Transverse colon (tissue), 4 donors: ENCODE measurements around the gene ITGB3BP. TPM values are rescaled to one million over a fixed set of nuclear protein-coding genes. Genes with fewer than 3 reads are reported as not detected.

ENCODE experiments used
- DNase-seq: peaks from one replicate; pipeline ENCODE4 v3.0.0-alpha.2; 2019
- H3K27ac ChIP-seq, 4 donors: fragments of 200-600 bp; sonication (generic); 2 replicates each; pipeline ENCODE4 v1.5.1; 2016 to 2018; ENCODE audit warnings: inconsistent platforms in 4 of 4
- H3K27me3 ChIP-seq: fragments of 200-600 bp; sonication (generic); 2 replicates; pipeline ENCODE4 v1.5.1; 2017; ENCODE audit warnings: inconsistent platforms
- H3K36me3 ChIP-seq, 4 donors: fragments of 200-600 bp; sonication (generic); 2 replicates each; pipeline ENCODE4 v1.5.1; 2017 to 2019; ENCODE audit warnings: inconsistent platforms in 4 of 4
- H3K4me1 ChIP-seq, 4 donors: fragments of 200-600 bp; sonication (generic); 2 replicates each; pipeline ENCODE4 v1.5.1; 2017 to 2020; ENCODE audit warnings: inconsistent platforms in 4 of 4
- H3K4me3 ChIP-seq, 4 donors: fragments of 200-600 bp; sonication (generic); 1 replicate in 1 of 4; 2 replicates in 3 of 4; pipeline versions ENCODE4 v1.5.1 to v1.6.1; 2017 to 2019; ENCODE audit warnings: inconsistent platforms in 4 of 4
- H3K9me3 ChIP-seq, 2 donors: fragments of 200-600 bp; sonication (generic); 2 replicates each; pipeline ENCODE4 v1.5.1; 2017 to 2019; ENCODE audit warnings: inconsistent platforms in 2 of 2
- EP300 ChIP-seq: sonication (generic); formaldehyde crosslinking; IDR thresholded peaks from one replicate; pipeline ENCODE4 v1.6.1; 2017; ENCODE audit warnings: antibody characterized with exemption, low read depth
- POLR2A ChIP-seq: fragments of 450-650 bp; IDR thresholded peaks from one replicate; pipeline ENCODE4 v1.6.1; 2016; ENCODE audit warnings: antibody characterized with exemption, mild to moderate bottlenecking, moderate library complexity
- POLR2AphosphoS5 ChIP-seq, 3 donors: sonication (generic); formaldehyde crosslinking; IDR thresholded peaks; one replicate each; pipeline ENCODE4 v1.6.1; 2016; ENCODE audit warnings: antibody characterized with exemption in 3 of 3
- WGBS, 2 donors: methylation state at CpG; one replicate each; pipeline ENCODE4 v1.1.5; 2018; ENCODE audit warnings: low coverage in 1 of 2; 5-methylcytosine and 5-hydroxymethylcytosine counted together
- in situ Hi-C, 4 donors: fragments of 200-750 bp; cut with MboI; loops; one replicate each; pipeline versions ENCODE4 v1.15.0 to v1.15.1; 2017; ENCODE audit warnings: low sequenced_read_pairs in 3 of 4, low pct_ligation_motif_present in 1 of 4, low pct_unique_long_range_greater_than_20kb in 1 of 4
- intact Hi-C: fragments of 100-400 bp; cut with DNase I; formaldehyde crosslinking; loops from one replicate; pipeline ENCODE4 v1.15.1; 2023; ENCODE audit warnings: low total_unique reads
- small RNA-seq, 4 donors: library from RNA; depleted of rRNA; stranded (forward); fragments of <200 nt; gene quantifications; one replicate each; pipeline ENCODE3, GENCODE V24; 2016
- total RNA-seq, 4 donors: library from RNA; depleted of rRNA; stranded (reverse); fragments of >200 nt; gene quantifications; one replicate each; pipeline ENCODE4 v1.1.0, GENCODE V29; 2016
- TF ChIP-seq, protein P1 (sequence below), 5 experiments: fragments of 200-600 bp in 3 of 5; fragments of 450-650 bp in 2 of 5; sonication (generic) in 3 of 5; IDR thresholded peaks; 1 replicate in 2 of 5; 2 replicates in 3 of 5; pipeline ENCODE4 v1.5.1; 2016 to 2017; ENCODE audit warnings: antibody characterized with exemption in 5 of 5, inconsistent platforms in 3 of 5, mild to moderate bottlenecking in 2 of 5, moderate library complexity in 1 of 5

The ITGB3BP gene
- total RNA-seq, 4 donors from 2014 or later = 0.80 to 12.2 (median 7.1) TPM

- Histone ChIP-seq H3K4me3 (no peak overlapping the region), H3K27ac (no peak overlapping the region), H3K4me1 (no peaks in the 10 kb centered on the region), H3K27me3 (no peaks in the 10 kb centered on the region), H3K9me3 (no peaks in the 10 kb centered on the region), H3K36me3 (no peaks in the 10 kb centered on the region)
- DNase-seq = no peak
- no peak for TF ChIP-seq EP300
- in situ Hi-C loops (no loop called here), intact Hi-C loops (no loop called here)
Observed at GRCh38 chr1:63405987-63406386, 117.0 kb downstream of the ITGB3BP start.

- no peak overlapping the region for H3K27ac ChIP-seq
- H3K4me3 ChIP-seq = no peak overlapping the region
- DNase-seq = no peak
- H3K9me3 ChIP-seq = no peaks in the 10 kb centered on the region
- H3K4me1 ChIP-seq = no peaks in the 10 kb centered on the region
- intact Hi-C loops = no loop called here
- TF ChIP-seq EP300 (no peak), POLR2AphosphoS5 (IDR thresholded peaks at IDR 0.05) (no peak), POLR2A (no peak)
- TF ChIP-seq, protein P1, sequence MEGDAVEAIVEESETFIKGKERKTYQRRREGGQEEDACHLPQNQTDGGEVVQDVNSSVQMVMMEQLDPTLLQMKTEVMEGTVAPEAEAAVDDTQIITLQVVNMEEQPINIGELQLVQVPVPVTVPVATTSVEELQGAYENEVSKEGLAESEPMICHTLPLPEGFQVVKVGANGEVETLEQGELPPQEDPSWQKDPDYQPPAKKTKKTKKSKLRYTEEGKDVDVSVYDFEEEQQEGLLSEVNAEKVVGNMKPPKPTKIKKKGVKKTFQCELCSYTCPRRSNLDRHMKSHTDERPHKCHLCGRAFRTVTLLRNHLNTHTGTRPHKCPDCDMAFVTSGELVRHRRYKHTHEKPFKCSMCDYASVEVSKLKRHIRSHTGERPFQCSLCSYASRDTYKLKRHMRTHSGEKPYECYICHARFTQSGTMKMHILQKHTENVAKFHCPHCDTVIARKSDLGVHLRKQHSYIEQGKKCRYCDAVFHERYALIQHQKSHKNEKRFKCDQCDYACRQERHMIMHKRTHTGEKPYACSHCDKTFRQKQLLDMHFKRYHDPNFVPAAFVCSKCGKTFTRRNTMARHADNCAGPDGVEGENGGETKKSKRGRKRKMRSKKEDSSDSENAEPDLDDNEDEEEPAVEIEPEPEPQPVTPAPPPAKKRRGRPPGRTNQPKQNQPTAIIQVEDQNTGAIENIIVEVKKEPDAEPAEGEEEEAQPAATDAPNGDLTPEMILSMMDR (IDR thresholded peaks at IDR 0.05) = no peak
- H3K36me3 ChIP-seq = no peaks in the 10 kb centered on the region
- in situ Hi-C loops = no loop called here
- no peaks in the 10 kb centered on the region for H3K27me3 ChIP-seq
Observed at GRCh38 chr1:63405021-63405420, 118.0 kb downstream of the ITGB3BP start.

DNA sequence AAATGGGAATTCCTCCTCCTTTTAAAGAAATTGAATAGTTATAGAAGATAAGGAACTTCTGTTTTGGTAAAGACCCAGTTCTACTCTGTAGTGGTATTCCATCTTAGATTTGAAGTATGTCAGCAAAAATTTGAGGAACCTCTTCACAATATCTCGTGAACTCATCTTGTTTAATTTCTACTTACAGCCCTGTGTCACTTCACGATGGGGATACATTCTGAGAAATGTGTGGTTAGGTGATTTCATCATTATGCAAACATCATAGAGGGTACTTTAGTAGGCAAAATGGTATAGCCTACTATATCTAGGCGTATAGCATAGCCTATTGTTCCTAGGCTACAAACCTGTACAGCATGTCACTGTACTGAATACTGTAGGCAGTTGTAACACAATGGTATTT is 119.6 kb downstream of the ITGB3BP start:
- no peak overlapping the region for H3K4me3 ChIP-seq
- in situ Hi-C loops = no loop called here
- 51 to 83% methylated on average over 2 to 3 of the region's 3 CpGs for WGBS, 2 donors
- no peak for DNase-seq
- H3K36me3 ChIP-seq = no peaks in the 10 kb centered on the region
- H3K4me1 ChIP-seq = no peaks in the 10 kb centered on the region
- no peak for TF ChIP-seq POLR2A
- no peak for TF ChIP-seq EP300
- TF ChIP-seq, protein P1 (IDR thresholded peaks at IDR 0.05) = no peak
- no peak for TF ChIP-seq POLR2AphosphoS5 (IDR thresholded peaks at IDR 0.05)
- no peak overlapping the region for H3K27ac ChIP-seq
- no peaks in the 10 kb centered on the region for H3K9me3 ChIP-seq
- H3K27me3 ChIP-seq = no peaks in the 10 kb centered on the region
- intact Hi-C loops = no loop called here

GRCh38 chr1:63401945-63402344 is 121.1 kb downstream of the ITGB3BP start:
- intact Hi-C loops = no loop called here
- no peak overlapping the region for H3K4me3 ChIP-seq
- H3K9me3 ChIP-seq = no peaks in the 10 kb centered on the region
- 72 to 87% methylated on average over 4 of the region's 4 CpGs for WGBS, 2 donors
- in situ Hi-C loops = no loop called here
- H3K27ac ChIP-seq = no peak overlapping the region
- H3K36me3 ChIP-seq = no peaks in the 10 kb centered on the region
- DNase-seq = no peak
- H3K4me1 ChIP-seq = no peaks in the 10 kb centered on the region
- H3K27me3 ChIP-seq = no peaks in the 10 kb centered on the region
- TF ChIP-seq EP300 = no peak
- TF ChIP-seq, protein P1 (IDR thresholded peaks at IDR 0.05) = no peak
- no peak for TF ChIP-seq POLR2AphosphoS5 (IDR thresholded peaks at IDR 0.05)
- no peak for TF ChIP-seq POLR2A

Small RNAs within 50 kb of the gene (small RNA-seq; reads per million reads assigned to genes)
- gene RF02105 (0 reads per million in 4 donors), gene RF02106 (0 reads per million in 4 donors), gene RF02107 (0 reads per million in 4 donors), gene RF02108 (0 reads per million in 4 donors), gene RF02109 (0 reads per million in 4 donors), gene RF02110 (0 reads per million in 4 donors), gene RN7SL488P (0 reads per million in 4 donors), gene RNU7-123P (0 reads per million in 4 donors)

Other genes with a start within 250 kb of the ITGB3BP start
- gene FOXD3, start 200.7 kb downstream of the ITGB3BP start, total RNA-seq = under 1 TPM in 2 of 4 donors, not detected in 2; 0.32 to 0.68 TPM
- gene ALG6, start 155.6 kb downstream of the ITGB3BP start, total RNA-seq = 10 to 100 TPM in 2 of 4 donors, 1 to 10 TPM in 1, under 1 TPM in 1; 0.60 to 20.0 (median 9.3) TPM
- 1 to 10 TPM in 3 of 4 donors, not detected in 1; 3.8 to 6.4 (median 4.2) TPM for gene EFCAB7, start 300 bp upstream of the ITGB3BP start, total RNA-seq
- 100 to 1,000 TPM in 2 of 4 donors, 10 to 100 TPM in 2; 45.0 to 144 (median 103) TPM for gene PGM1, start 70.2 kb upstream of the ITGB3BP start, total RNA-seq